Esophagus muscularis mucosa (tissue), 4 donors: Measurements from ENCODE around the gene S100A1. TPM values are rescaled to one million over a fixed set of nuclear protein-coding genes. Genes with fewer than 3 reads are reported as not detected.

Experiments used
- DNase-seq: peaks from one replicate; pipeline ENCODE4 v3.0.0-alpha.2; 2017; ENCODE audit errors: extremely low spot score
- H3K27ac ChIP-seq, 4 donors: fragments of 200-600 bp; sonication (generic); replicated peaks in 1 of 4; 1 replicate in 3 of 4; 2 replicates in 1 of 4; pipeline ENCODE4 v1.5.1; 2016 to 2019; ENCODE audit warnings: mild to moderate bottlenecking in 1 of 4
- H3K27me3 ChIP-seq, 4 donors: fragments of 200-600 bp; sonication (generic); one replicate each; pipeline versions ENCODE4 v1.5.1 to v1.6.0; 2016 to 2019
- H3K36me3 ChIP-seq, 4 donors: fragments of 200-600 bp; sonication (generic); one replicate each; pipeline ENCODE4 v1.5.1; 2016 to 2019
- H3K4me1 ChIP-seq, 4 donors: fragments of 200-600 bp; sonication (generic); one replicate each; pipeline ENCODE4 v1.5.1; 2016 to 2019
- H3K4me3 ChIP-seq, 4 donors: fragments of 200-600 bp; sonication (generic); 1 replicate in 2 of 4; 2 replicates in 2 of 4; pipeline ENCODE4 v1.5.1; 2016 to 2019; ENCODE audit warnings: mild to moderate bottlenecking in 4 of 4, moderate library complexity in 1 of 4
- H3K9me3 ChIP-seq, 4 donors: fragments of 200-600 bp; sonication (generic); 1 replicate in 3 of 4; 2 replicates in 1 of 4; pipeline ENCODE4 v1.5.1; 2016 to 2019
- EP300 ChIP-seq: sonication (generic); formaldehyde crosslinking; IDR thresholded peaks from one replicate; pipeline ENCODE4 v1.6.1; 2017; ENCODE audit warnings: antibody characterized with exemption
- POLR2A ChIP-seq: fragments of 450-650 bp; IDR thresholded peaks from one replicate; pipeline ENCODE4 v1.6.1; 2017; ENCODE audit warnings: antibody characterized with exemption, moderate library complexity, mild to moderate bottlenecking, low read depth
- POLR2AphosphoS5 ChIP-seq, 2 donors: sonication (generic); formaldehyde crosslinking; IDR thresholded peaks; one replicate each; pipeline ENCODE4 v1.6.1; 2017; ENCODE audit warnings: antibody characterized with exemption in 2 of 2
- WGBS: methylation state at CpG from one replicate; pipeline ENCODE4 v1.1.5; 2018; 5-methylcytosine and 5-hydroxymethylcytosine counted together
- intact Hi-C: fragments of 100-400 bp; cut with DNase I; formaldehyde crosslinking; loops from one replicate; pipeline ENCODE4 v1.15.1; 2023
- total RNA-seq, 4 donors: library from RNA; depleted of rRNA; stranded (reverse); fragments of >200 nt; gene quantifications; one replicate each; pipeline versions ENCODE4 v1.1.0 to v1.2.1, GENCODE V29; 2016
- TF ChIP-seq, protein P1 (sequence below), 3 experiments: fragments of 200-600 bp in 2 of 3; fragments of 450-650 bp in 1 of 3; sonication (generic) in 2 of 3; IDR thresholded peaks; one replicate each; pipeline ENCODE4 v1.5.1; 2017 to 2019; ENCODE audit warnings: antibody characterized with exemption in 3 of 3, mild to moderate bottlenecking in 2 of 3, moderate library complexity in 1 of 3

S100A1 gene
- total RNA-seq, 4 donors from 2014 or later: 4.3 to 17.9 (median 9.2) TPM

- Histone ChIP-seq H3K4me3 (peak overlapping the region; percentile 64 to 72 (median 69)), H3K27ac (peak overlapping the region in 3 of 4 donors; percentile 83 to 85 (median 85)), H3K36me3 (peaks cover 6 to 17% (median 16%) of the 10 kb centered on the region in 4 donors), H3K27me3 (no peaks in the 10 kb centered on the region), H3K9me3 (no peaks in the 10 kb centered on the region), H3K4me1 (peaks cover 41 to 71% (median 59%) of the 10 kb centered on the region in 4 donors)
- intact Hi-C loops: loop anchor here (5.0 kb wide), 1 partner anchor 99 kb away; no protein-coding TSS in a partner anchor
- TF ChIP-seq, protein P1, sequence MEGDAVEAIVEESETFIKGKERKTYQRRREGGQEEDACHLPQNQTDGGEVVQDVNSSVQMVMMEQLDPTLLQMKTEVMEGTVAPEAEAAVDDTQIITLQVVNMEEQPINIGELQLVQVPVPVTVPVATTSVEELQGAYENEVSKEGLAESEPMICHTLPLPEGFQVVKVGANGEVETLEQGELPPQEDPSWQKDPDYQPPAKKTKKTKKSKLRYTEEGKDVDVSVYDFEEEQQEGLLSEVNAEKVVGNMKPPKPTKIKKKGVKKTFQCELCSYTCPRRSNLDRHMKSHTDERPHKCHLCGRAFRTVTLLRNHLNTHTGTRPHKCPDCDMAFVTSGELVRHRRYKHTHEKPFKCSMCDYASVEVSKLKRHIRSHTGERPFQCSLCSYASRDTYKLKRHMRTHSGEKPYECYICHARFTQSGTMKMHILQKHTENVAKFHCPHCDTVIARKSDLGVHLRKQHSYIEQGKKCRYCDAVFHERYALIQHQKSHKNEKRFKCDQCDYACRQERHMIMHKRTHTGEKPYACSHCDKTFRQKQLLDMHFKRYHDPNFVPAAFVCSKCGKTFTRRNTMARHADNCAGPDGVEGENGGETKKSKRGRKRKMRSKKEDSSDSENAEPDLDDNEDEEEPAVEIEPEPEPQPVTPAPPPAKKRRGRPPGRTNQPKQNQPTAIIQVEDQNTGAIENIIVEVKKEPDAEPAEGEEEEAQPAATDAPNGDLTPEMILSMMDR (IDR thresholded peaks at IDR 0.05): no peak
- no peak for TF ChIP-seq POLR2AphosphoS5 (IDR thresholded peaks at IDR 0.05)
- no peak for TF ChIP-seq POLR2A
- TF ChIP-seq EP300: no peak
- no peak for DNase-seq
- WGBS: 83% methylated on average over 1 of the region's 1 CpG
These were observed 16.9 kb upstream of the S100A1 start for GRCh38 chr1:153611356-153611755.

DNA sequence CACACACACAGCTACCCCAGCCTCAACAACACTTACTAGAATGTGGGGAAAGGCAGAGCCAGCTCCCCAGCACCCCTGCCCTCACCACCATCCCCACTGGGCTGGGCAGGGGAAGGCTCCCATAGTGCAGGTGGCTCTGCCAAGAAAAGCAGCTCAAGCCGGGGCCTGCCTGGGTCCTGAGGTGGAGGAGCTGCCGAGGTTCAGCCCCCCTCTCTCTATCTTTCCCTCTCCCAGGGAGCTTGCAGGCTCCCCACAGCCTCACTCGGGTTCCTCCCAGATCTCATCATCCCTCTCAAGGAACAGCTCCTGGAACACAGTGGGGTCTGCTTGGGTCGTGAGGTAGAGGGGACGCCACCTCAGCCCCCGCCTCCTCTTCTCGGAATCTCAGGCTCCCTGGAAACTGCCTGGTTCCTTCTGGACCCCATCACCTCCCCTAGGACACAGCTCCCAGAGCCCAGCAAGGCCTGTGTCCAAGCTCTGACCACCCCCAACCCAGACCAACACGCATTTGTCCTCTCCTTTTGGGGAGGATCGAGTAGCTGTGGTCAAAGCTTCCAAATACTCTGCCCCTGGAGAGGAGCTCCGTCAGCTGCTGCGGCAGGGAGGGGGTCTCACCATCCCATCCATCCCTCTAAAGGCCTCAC is 16.0 kb upstream of the S100A1 start:
- no peak for DNase-seq
- Histone ChIP-seq H3K27ac (peak overlapping the region; percentile 85 to 90 (median 88)), H3K9me3 (no peaks in the 10 kb centered on the region), H3K4me1 (peaks cover 46 to 75% (median 63%) of the 10 kb centered on the region in 4 donors), H3K27me3 (no peaks in the 10 kb centered on the region), H3K36me3 (peaks cover 4 to 9% (median 7%) of the 10 kb centered on the region in 4 donors), H3K4me3 (peak overlapping the region; percentile 64 to 72 (median 69))
- intact Hi-C loops: loop anchor here (5.0 kb wide), 1 partner anchor 100 kb away; no protein-coding TSS in a partner anchor
- TF ChIP-seq POLR2A: no peak
- TF ChIP-seq, protein P1 (IDR thresholded peaks at IDR 0.05): no peak
- 43% methylated on average over 11 of the region's 11 CpGs for WGBS

DNA sequence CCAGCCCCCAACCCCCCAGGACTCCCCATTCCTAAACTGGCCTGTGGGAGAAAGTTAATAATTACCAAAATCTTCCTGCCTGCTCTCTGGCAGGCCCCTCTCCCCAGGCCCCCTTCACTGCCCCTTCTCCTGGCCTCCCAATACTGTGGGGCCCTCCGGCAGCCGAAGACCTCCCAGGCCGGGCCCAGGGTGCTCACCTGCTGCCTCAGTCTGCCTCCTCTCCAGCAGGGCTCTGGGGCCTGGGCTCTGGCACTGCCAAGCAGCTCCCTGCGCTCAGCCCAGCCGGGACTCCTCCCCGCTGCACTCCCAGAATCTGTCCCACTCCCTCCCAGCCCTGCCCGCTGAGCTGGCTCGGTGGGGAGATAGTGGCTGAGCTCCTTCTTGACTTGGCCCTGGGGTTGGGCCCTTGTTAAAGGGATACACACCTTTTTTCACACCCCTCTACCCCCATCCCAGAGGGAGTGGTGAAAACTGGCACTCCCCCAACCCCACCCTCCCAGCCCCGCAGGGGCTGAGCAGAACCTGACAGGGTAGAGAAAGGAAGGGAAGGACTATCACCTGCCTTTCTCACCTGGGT is 15.4 kb upstream of the S100A1 start, which contains the start of gene S100A16:
Gene S100A16 (minus strand): TSS at position 383 of the 577 bp plus-strand sequence. CDS start 4,986 bp downstream, outside the sequence.
- peak within 1 kb of the TSS; percentile 64 to 72 (median 69) for H3K4me3 ChIP-seq
- H3K4me1 ChIP-seq: peaks cover 51 to 75% (median 62%) of the 10 kb centered on the region in 4 donors
- no peaks in the 10 kb centered on the region for H3K9me3 ChIP-seq
- H3K27me3 ChIP-seq: no peaks in the 10 kb centered on the region
- WGBS: 17% methylated on average over 8 of the region's 9 CpGs
- TF ChIP-seq EP300 (no peak), POLR2A (no peak), POLR2AphosphoS5 (IDR thresholded peaks at IDR 0.05) (peak; percentile 79 to 88)
- TF ChIP-seq, protein P1 (IDR thresholded peaks at IDR 0.05): no peak
- peaks cover 0 to 2% (median 1%) of the 10 kb centered on the region in 4 donors for H3K36me3 ChIP-seq
- DNase-seq: no peak
- H3K27ac ChIP-seq: peak within 1 kb of the TSS; percentile 85 to 90 (median 88)
- intact Hi-C loops: loop anchor here (5.0 kb wide), 1 partner anchor 101 kb away; no protein-coding TSS in a partner anchor

GRCh38 chr1:153613406-153613805 is 14.8 kb upstream of the S100A1 start:
- peaks cover 54 to 69% (median 59%) of the 10 kb centered on the region in 4 donors for H3K4me1 ChIP-seq
- peak overlapping the region; percentile 64 to 72 (median 69) for H3K4me3 ChIP-seq
- no peaks in the 10 kb centered on the region for H3K9me3 ChIP-seq
- WGBS: 74% methylated on average over 5 of the region's 5 CpGs
- intact Hi-C loops: loop anchor here (5.0 kb wide), 1 partner anchor 101 kb away; no protein-coding TSS in a partner anchor
- TF ChIP-seq POLR2AphosphoS5 (IDR thresholded peaks at IDR 0.05) (no peak), POLR2A (no peak), EP300 (no peak)
- TF ChIP-seq, protein P1 (IDR thresholded peaks at IDR 0.05): no peak
- H3K27me3 ChIP-seq: no peaks in the 10 kb centered on the region
- DNase-seq: no peak
- peak overlapping the region; percentile 85 to 90 (median 88) for H3K27ac ChIP-seq
- H3K36me3 ChIP-seq: peaks cover 0 to 3% (median 1%) of the 10 kb centered on the region in 4 donors
